GM21381 (cell line): ENCODE measurements around the gene CHCHD6.

ENCODE experiments used
- ATAC-seq: cut with Tn5 transposase; IDR thresholded peaks from one replicate; pipeline ENCODE4 v1.9.1; 2021; ENCODE audit warnings: mild to moderate bottlenecking, moderate library complexity; ENCODE audit not compliant: unreplicated experiment

The CHCHD6 gene

GRCh38 chr3:126703512-126704493 lies at the start of gene CHCHD6:
CHCHD6 (plus strand) TSS chr3:126704240; CDS start chr3:126704313, 73 bp downstream.
- peak; percentile 94 for ATAC-seq

GRCh38 chr3:126654571-126655383 lies 49.3 kb upstream of the CHCHD6 start, which contains the start of gene TXNRD3:
TXNRD3 (minus strand) TSS chr3:126655124.
- ATAC-seq = no peak

- ATAC-seq = no peak
These were observed 48.2 kb upstream of the CHCHD6 start for GRCh38 chr3:126655887-126656286.

- no peak for ATAC-seq
These were observed 47.5 kb upstream of the CHCHD6 start for GRCh38 chr3:126656371-126657134.

- ATAC-seq = no peak
These were observed 46.1 kb upstream of the CHCHD6 start for GRCh38 chr3:126657901-126658300.

- ATAC-seq = no peak
These were observed 45.5 kb upstream of the CHCHD6 start for GRCh38 chr3:126658584-126658983.

GRCh38 chr3:126659915-126660886 lies 43.8 kb upstream of the CHCHD6 start:
- no peak for ATAC-seq

- ATAC-seq = no peak
These were observed 42.3 kb upstream of the CHCHD6 start for GRCh38 chr3:126661532-126662364.

- ATAC-seq = no peak
These were observed 40.8 kb upstream of the CHCHD6 start for GRCh38 chr3:126663257-126663656.

- ATAC-seq = no peak
These were observed 40.3 kb upstream of the CHCHD6 start for GRCh38 chr3:126663750-126664149.

GRCh38 chr3:126664591-126665214 lies 39.3 kb upstream of the CHCHD6 start:
- ATAC-seq = no peak

- ATAC-seq = no peak
These were observed 38.7 kb upstream of the CHCHD6 start for GRCh38 chr3:126665221-126665936.

GRCh38 chr3:126665959-126666657 lies 37.9 kb upstream of the CHCHD6 start:
- ATAC-seq = no peak

GRCh38 chr3:126666658-126667528 lies 37.1 kb upstream of the CHCHD6 start:
- no peak for ATAC-seq

- no peak for ATAC-seq
These were observed 36.2 kb upstream of the CHCHD6 start for GRCh38 chr3:126667631-126668449.
